Subcutaneous adipose tissue (tissue), 4 donors: ENCODE measurements around the gene LNPEP. TPM values are rescaled to one million over a fixed set of nuclear protein-coding genes. Genes with fewer than 3 reads are reported as not detected.

Source experiments
- CTCF ChIP-seq: fragments of 450-650 bp; IDR thresholded peaks from one replicate; pipeline ENCODE4 v1.5.1; 2016; ENCODE audit warnings: low read depth, mild to moderate bottlenecking, control low read depth, antibody characterized with exemption, moderate library complexity
- total RNA-seq, 4 donors: library from RNA; depleted of rRNA; stranded (reverse); fragments of >200 nt; gene quantifications; one replicate each; pipeline ENCODE4 v1.1.0, GENCODE V29; 2016

The LNPEP gene
- total RNA-seq, 4 donors from 2014 or later, result 74.0 to 135 (median 94.5) TPM

- TF ChIP-seq CTCF, result no peak
Measured at GRCh38 chr5:97043511-97043910, 107.6 kb downstream of the LNPEP start.

GRCh38 chr5:97044052-97044451 lies 108.2 kb downstream of the LNPEP start:
- no peak for TF ChIP-seq CTCF

DNA sequence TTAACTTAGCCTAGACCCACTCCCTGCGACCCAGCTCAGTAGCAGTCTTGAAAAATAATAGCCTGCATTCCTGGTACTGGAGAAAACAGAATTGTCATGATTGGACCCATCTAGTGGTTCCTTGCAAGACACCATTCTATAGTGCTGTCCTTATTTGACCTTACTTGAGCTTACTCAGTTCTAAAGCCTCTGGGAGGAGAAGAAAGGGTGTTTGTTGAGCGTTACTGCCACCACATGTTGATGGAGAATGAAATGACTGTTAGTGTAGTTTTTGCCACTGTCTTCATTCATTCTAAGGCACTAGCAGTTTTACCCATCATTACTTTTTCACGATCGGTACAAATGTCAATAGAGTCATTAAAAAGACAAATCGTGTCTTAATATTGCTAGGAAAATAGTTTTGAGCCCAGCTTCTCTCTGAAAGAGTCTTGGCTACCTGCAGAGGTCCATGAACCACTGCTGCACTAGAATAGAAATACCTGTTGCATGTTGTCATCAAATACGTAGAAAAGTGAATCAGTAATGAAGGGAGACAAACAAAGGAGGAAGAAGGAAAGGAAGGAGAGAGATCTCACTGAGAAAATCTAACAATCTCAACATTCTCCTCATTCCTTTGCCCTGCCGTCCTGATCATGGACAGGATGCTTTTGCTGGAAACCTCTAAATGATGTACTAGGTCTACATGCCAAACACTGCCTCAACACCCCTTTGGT lies 110.5 kb downstream of the LNPEP start:
- no peak for TF ChIP-seq CTCF

DNA sequence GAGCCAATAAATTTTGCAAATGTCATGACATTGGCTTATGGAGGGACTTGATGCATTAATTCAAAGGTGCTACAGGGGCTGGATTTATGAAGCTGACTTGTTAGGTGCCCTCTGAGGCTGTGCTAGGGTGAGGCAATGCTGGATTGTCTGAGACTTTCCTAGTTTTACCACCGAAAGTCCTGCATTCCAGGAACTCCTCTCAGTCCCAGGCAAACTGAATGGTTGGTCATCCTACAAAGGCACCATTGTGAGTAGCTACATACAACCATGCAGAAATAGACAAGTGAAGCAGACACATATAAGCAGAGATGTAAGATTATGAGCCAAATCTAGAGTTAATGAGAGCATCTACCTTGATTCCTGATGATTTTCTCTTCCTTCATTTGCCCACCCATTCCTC lies 111.2 kb downstream of the LNPEP start:
- no peak for TF ChIP-seq CTCF

GRCh38 chr5:97049175-97049574 lies 113.3 kb downstream of the LNPEP start:
- no peak for TF ChIP-seq CTCF

DNA sequence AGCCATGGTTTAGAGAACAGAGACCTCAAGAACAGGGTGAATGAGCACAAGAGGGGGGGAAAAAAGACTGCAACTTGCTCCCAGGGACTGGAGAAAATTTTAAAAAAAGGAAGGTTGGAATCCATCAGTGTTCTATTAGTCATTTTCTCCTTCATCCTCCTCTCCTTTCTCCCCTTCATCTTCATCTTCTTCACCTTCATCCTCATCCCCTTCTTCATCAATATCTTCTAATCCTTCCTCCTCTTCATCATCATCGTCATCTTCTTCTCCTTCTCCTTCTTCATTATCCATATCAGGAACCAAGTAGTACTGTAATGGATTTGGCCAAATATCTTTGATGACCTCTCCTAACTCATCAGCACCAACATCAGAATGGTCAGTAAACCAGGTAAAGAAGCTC lies 120.4 kb downstream of the LNPEP start:
- no peak for TF ChIP-seq CTCF

- TF ChIP-seq CTCF, result no peak
Measured at GRCh38 chr5:97062046-97062445, 126.2 kb downstream of the LNPEP start.
